K562 (cell line): ENCODE measurements around the gene HOXA9. TPM values are rescaled to one million over a fixed set of nuclear protein-coding genes. Genes with fewer than 3 reads are reported as not detected.

Source experiments
- ATAC-seq: fragments of 200-7000 bp; cut with Tn5 transposase; 3 replicates; pipeline ENCODE4 v1.9.1; 2020; ENCODE audit warnings: moderate library complexity
- BruUV-seq: library from RNA; stranded (reverse); fragments of 400-500 nt; replicated peaks from 2 replicates; lab custom pipeline; 2021; lab: Mats Ljungman, UMichigan
- CTCF ChIA-PET: fragments of 300-600 bp; formaldehyde crosslinking; extraction: SDS; loops from one replicate; lab custom pipeline; 2021; ENCODE audit warnings: low intra/inter-chr PET ratio; lab: Yijun Ruan, JAX
- POLR2A ChIA-PET: fragments of 300-600, 350-650 bp; sonication (Branson Sonifier 250); formaldehyde crosslinking; extraction: SDS; loops from one replicate; lab custom pipeline; 2021; ENCODE audit warnings: antibody characterized with exemption, inconsistent platforms; lab: Yijun Ruan, JAX
- DNase-seq, 4 experiments: peaks; one replicate each; pipeline versions ENCODE4 v3.0.0 to v3.0.0-alpha.2; 2011 to 2018; ENCODE audit warnings: low spot score in 3 of 4, mixed read lengths in 3 of 4; ENCODE audit errors: extremely low read depth in 1 of 4
- FAIRE-seq: peaks from 2 replicates; lab custom pipeline; 2011; peaks lifted over from hg19 to GRCh38; lab: Jason Lieb, UNC
- H2AFZ ChIP-seq: 2 replicates; pipeline ENCODE4 v1.6.0; 2011; ENCODE audit warnings: low read depth, low read length, control low read depth, inconsistent platforms
- H3K27ac ChIP-seq: fragments of 200-600 bp; 3 replicates; pipeline ENCODE4 v1.8.0; 2011; ENCODE audit warnings: low read depth, mild to moderate bottlenecking, control low read depth, inconsistent platforms, low read length, moderate library complexity, mixed read lengths; ENCODE audit errors: extremely low read depth
- H3K27me3 ChIP-seq, 2 experiments: fragments of 300-600 bp in 1 of 2; 2 replicates in 1 of 2; 3 replicates in 1 of 2; pipeline versions ENCODE4 v1.6.0 to v1.8.0; 2011; ENCODE audit warnings: inconsistent platforms in 2 of 2, low read length in 2 of 2, mild to moderate bottlenecking in 1 of 2, mixed read lengths in 1 of 2, moderate library complexity in 1 of 2; ENCODE audit not compliant: control insufficient read depth in 2 of 2, insufficient read depth in 2 of 2
- H3K36me3 ChIP-seq: fragments of 300-600 bp; 3 replicates; pipeline ENCODE4 v1.8.0; 2011; ENCODE audit warnings: mild to moderate bottlenecking, low read length, inconsistent platforms; ENCODE audit not compliant: control insufficient read depth, insufficient read depth
- H3K4me1 ChIP-seq, 2 experiments: fragments of 200-600 bp in 1 of 2; replicated peaks in 1 of 2; 2 replicates in 1 of 2; 3 replicates in 1 of 2; pipeline versions ENCODE4 v1.5.1 to v1.8.0; 2011; ENCODE audit warnings: inconsistent platforms in 2 of 2, low read length in 2 of 2, mild to moderate bottlenecking in 1 of 2, mixed read lengths in 1 of 2, moderate library complexity in 1 of 2; ENCODE audit not compliant: control insufficient read depth in 2 of 2, insufficient read depth in 2 of 2
- H3K4me2 ChIP-seq: 2 replicates; pipeline ENCODE4 v1.6.1; 2011; ENCODE audit warnings: low read length, control low read depth, inconsistent platforms, mixed read lengths; ENCODE audit not compliant: insufficient read depth
- H3K4me3 ChIP-seq: fragments of 200-600 bp; sonication (generic), shearing (Covaris generic); 2 replicates; pipeline ENCODE4 v1.5.1; 2016; ENCODE audit warnings: control low read depth, inconsistent platforms
- H3K79me2 ChIP-seq: fragments of 200-600 bp; 3 replicates; pipeline ENCODE4 v1.8.0; 2011; ENCODE audit warnings: low read length, inconsistent platforms; ENCODE audit not compliant: control insufficient read depth, insufficient read depth
- H3K9ac ChIP-seq, 2 experiments: 2 replicates each; pipeline versions ENCODE4 v1.6.0 to v1.6.1; 2011; ENCODE audit warnings: low read depth in 2 of 2, low read length in 2 of 2, control low read depth in 1 of 2, inconsistent platforms in 1 of 2, mild to moderate bottlenecking in 1 of 2, mixed read lengths in 1 of 2; ENCODE audit not compliant: insufficient read depth in 1 of 2
- H3K9me1 ChIP-seq: one replicate; pipeline ENCODE4 v1.6.0; 2011; ENCODE audit warnings: inconsistent platforms, mild to moderate bottlenecking, low read length, moderate library complexity; ENCODE audit not compliant: control insufficient read depth, insufficient read depth
- H3K9me3 ChIP-seq: replicated peaks from 2 replicates; pipeline ENCODE4 v1.5.1; 2011; ENCODE audit warnings: low read depth, low read length, inconsistent platforms; ENCODE audit not compliant: control insufficient read depth, insufficient read depth
- H4K20me1 ChIP-seq: replicated peaks from 2 replicates; pipeline ENCODE4 v1.6.1; 2011; ENCODE audit warnings: low read length, inconsistent platforms, mixed read lengths; ENCODE audit not compliant: control insufficient read depth, insufficient read depth
- COPS2 ChIP-seq: fragments of 450-650 bp; conservative IDR thresholded peaks from 2 replicates; pipeline ENCODE4 v1.6.1; 2016; ENCODE audit warnings: mild to moderate bottlenecking, moderate library complexity
- HDAC6 ChIP-seq: IDR thresholded peaks from 2 replicates; pipeline ENCODE4 v1.6.1; 2012; ENCODE audit warnings: low read depth, mild to moderate bottlenecking, control low read depth, inconsistent platforms, low read length, moderate library complexity
- KLF10 ChIP-seq: fragments of 250-450 bp; sonication (Bioruptor Pico); IDR thresholded peaks from 2 replicates; pipeline ENCODE4 v1.6.1; 2021; ENCODE audit warnings: matching md5 sums
- THAP7 ChIP-seq: fragments of 250-450 bp; sonication (Bioruptor Pico); IDR thresholded peaks from 2 replicates; pipeline ENCODE4 v1.5.0; 2021
- ZBTB1 ChIP-seq: sonication (generic); formaldehyde crosslinking; IDR thresholded peaks from 2 replicates; pipeline ENCODE4 v1.8.1; 2023; ENCODE audit warnings: missing genetic modification reagents, low read depth, mild to moderate bottlenecking, borderline replicate concordance
- ZNF507 ChIP-seq: conservative IDR thresholded peaks from 2 replicates; pipeline ENCODE4 v1.6.1; 2017; ENCODE audit warnings: missing genetic modification characterization, missing compliant biosample characterization
- ZNF586 ChIP-seq: fragments of 450-650 bp; formaldehyde crosslinking; conservative IDR thresholded peaks from 2 replicates; pipeline ENCODE4 v1.4.0; 2020; ENCODE audit warnings: mild to moderate bottlenecking, moderate library complexity
- ZNF830 ChIP-seq: fragments of 250-450 bp; sonication (Bioruptor Pico); IDR thresholded peaks from 2 replicates; pipeline ENCODE4 v1.5.0; 2021; ENCODE audit warnings: mild to moderate bottlenecking
- WGBS: fragments of 100-300 bp; shearing (Covaris generic); methylation state at CpG from one replicate; pipeline ENCODE4 v1.1.6; 2016; ENCODE audit warnings: low coverage, mixed read lengths; ENCODE audit not compliant: insufficient coverage; ENCODE audit errors: missing lambda C conversion rate; 5-methylcytosine and 5-hydroxymethylcytosine counted together
- in situ Hi-C: fragments of 300-500 bp; cut with MboI; formaldehyde crosslinking; loops from 4 replicates; pipeline ENCODE4 v1.15.0; 2018; ENCODE audit warnings: inconsistent platforms, mixed read lengths
- intact Hi-C: fragments of 100-400 bp; cut with micrococcal nuclease; formaldehyde crosslinking; loops from 2 replicates; pipeline ENCODE4 v1.14.2; 2022
- polyA plus RNA-seq, 8 experiments: library from polyadenylated mRNA; depleted of rRNA in 4 of 8; stranded (reverse) in 5 of 8; unstranded in 3 of 8; fragments of >200 nt; fragmentation: Nextera tagmentation in 2 of 8; fragmentation: Illumina TruSeq in 1 of 8; extraction: Ambion mirVana in 2 of 8; extraction: Trizol in 1 of 8; gene quantifications; 2 replicates each; pipeline versions ENCODE4 v1.2.1 to v1.2.3, GENCODE V29; 2011 to 2014; ENCODE audit warnings: inconsistent platforms in 1 of 8, missing spikeins in 1 of 8
- total RNA-seq, 7 experiments: library from RNA; depleted of rRNA in 6 of 7; stranded (reverse); fragments of >200 nt in 6 of 7; fragmentation: Illumina TruSeq in 2 of 7; extraction: Trizol in 2 of 7; gene quantifications; 2 replicates each; pipeline versions ENCODE4 v1.2.1 to v1.2.3, GENCODE V29; 2011 to 2021; ENCODE audit warnings: low replicate concordance in 1 of 7
- TF ChIP-seq, protein P1 (sequence below): sonication (generic); formaldehyde crosslinking; IDR thresholded peaks from 2 replicates; pipeline ENCODE4 v1.8.1; 2023; ENCODE audit warnings: mild to moderate bottlenecking, missing genetic modification reagents

Gene HOXA9
- total and polyA plus RNA-seq, 9 of the 15 experiments (the other 6 are each of a cell fraction or from before 2014, with no cell fraction given): not detected

DNA sequence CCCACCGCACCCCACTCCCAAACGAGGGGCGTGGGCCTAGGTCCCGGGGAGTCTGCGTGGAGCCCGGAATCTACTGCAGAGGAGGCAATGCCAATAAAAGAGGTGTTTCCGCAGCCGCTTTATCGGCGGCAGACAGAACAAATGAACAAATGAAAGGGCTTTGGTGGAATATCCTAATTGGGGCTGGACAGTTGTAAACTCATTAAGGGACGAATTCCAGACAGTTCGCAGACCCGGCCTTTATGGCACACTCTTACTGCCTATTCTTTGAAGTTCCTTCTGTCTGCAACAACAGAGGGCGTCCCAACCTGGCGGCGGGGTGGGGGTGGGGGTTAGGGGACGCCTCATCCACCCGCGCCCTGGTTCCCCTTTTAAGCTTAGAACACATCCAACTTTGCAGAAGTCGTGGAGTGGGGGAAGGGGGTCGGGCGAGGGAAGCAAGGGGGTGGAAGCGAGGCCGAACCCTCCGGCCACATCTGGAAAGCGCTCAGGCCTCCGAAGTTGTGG, 4.1 kb downstream of the HOXA9 start:
- FAIRE-seq: no peak

More for the DNA sequence above, 4.1 kb downstream of the HOXA9 start:
- WGBS: 4% methylated on average over 18 of the region's 27 CpGs
- Histone ChIP-seq H3K27me3 (peaks cover 18 to 74% of the 10 kb centered on the region in 2 experiments), H3K9ac (peak overlapping the region in 1 of 2 experiments; percentile 66; a peak in 1 of 4 replicates), H3K9me3 (no peaks in the 10 kb centered on the region), H3K4me2 (peak overlapping the region; percentile 70), H3K4me3 (peak overlapping the region; percentile 14), H4K20me1 (no peaks in the 10 kb centered on the region), H3K79me2 (no peaks in the 10 kb centered on the region), H3K36me3 (no peaks in the 10 kb centered on the region), H3K27ac (no peak overlapping the region), H3K4me1 (peaks cover 0 to 26% of the 10 kb centered on the region in 2 experiments; a peak in 2 of 5 replicates), H2AFZ (peak overlapping the region; percentile 83), H3K9me1 (no peaks in the 10 kb centered on the region)
- intact Hi-C loops (loop anchor here (2.0 to 5.0 kb wide), 5 partner anchors 299 to 1269 kb away; partner anchors contain the start of genes SKAP2 and SNX10), in situ Hi-C loops (loop anchor here (25.0 kb wide), 3 partner anchors 649 to 1274 kb away; no protein-coding TSS in a partner anchor)
- DNase-seq (peak in 2 of 4 experiments; percentile 26 to 33), ATAC-seq (no peak; the same call in 2 of the 3 replicates)
- TF ChIP-seq THAP7 (no peak), ZNF507 (tag) (no peak), ZNF586 (CRISPR knock-in tag) (no peak), KLF10 (CRISPR knock-in tag) (no peak), ZNF830 (CRISPR knock-in tag) (no peak), HDAC6 (no peak), COPS2 (no peak), ZBTB1 (CRISPR knock-in tag) (no peak)
- TF ChIP-seq, protein P1, sequence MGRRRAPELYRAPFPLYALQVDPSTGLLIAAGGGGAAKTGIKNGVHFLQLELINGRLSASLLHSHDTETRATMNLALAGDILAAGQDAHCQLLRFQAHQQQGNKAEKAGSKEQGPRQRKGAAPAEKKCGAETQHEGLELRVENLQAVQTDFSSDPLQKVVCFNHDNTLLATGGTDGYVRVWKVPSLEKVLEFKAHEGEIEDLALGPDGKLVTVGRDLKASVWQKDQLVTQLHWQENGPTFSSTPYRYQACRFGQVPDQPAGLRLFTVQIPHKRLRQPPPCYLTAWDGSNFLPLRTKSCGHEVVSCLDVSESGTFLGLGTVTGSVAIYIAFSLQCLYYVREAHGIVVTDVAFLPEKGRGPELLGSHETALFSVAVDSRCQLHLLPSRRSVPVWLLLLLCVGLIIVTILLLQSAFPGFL (CRISPR knock-in tag): no peak
- ChIA-PET CTCF (interaction anchor here (0.6 to 2.5 kb wide), 7 partner anchors 35 to 793 kb away, joined by 3 to 16 read pairs (median 4); no protein-coding TSS in a partner anchor), POLR2A (interaction anchor here (0.7 to 1.5 kb wide), 4 partner anchors 9 to 649 kb away, joined by 3 to 4 read pairs (median 3); no protein-coding TSS in a partner anchor)
- BruUV-seq: no TSS peak
